NCI-H2196 (cell line): ENCODE measurements around the gene UIMC1.
"Not testable (repeated sequence)": the region's sequence is repeated elsewhere in the genome, so short reads cannot be mapped to it uniquely, and the experiment has no call there.

Experiments
- DNase-seq: peaks from one replicate; lab custom pipeline; 2025; ENCODE audit not compliant: unreplicated experiment; lab: John Stamatoyannopoulos, UW

Gene UIMC1

DNA sequence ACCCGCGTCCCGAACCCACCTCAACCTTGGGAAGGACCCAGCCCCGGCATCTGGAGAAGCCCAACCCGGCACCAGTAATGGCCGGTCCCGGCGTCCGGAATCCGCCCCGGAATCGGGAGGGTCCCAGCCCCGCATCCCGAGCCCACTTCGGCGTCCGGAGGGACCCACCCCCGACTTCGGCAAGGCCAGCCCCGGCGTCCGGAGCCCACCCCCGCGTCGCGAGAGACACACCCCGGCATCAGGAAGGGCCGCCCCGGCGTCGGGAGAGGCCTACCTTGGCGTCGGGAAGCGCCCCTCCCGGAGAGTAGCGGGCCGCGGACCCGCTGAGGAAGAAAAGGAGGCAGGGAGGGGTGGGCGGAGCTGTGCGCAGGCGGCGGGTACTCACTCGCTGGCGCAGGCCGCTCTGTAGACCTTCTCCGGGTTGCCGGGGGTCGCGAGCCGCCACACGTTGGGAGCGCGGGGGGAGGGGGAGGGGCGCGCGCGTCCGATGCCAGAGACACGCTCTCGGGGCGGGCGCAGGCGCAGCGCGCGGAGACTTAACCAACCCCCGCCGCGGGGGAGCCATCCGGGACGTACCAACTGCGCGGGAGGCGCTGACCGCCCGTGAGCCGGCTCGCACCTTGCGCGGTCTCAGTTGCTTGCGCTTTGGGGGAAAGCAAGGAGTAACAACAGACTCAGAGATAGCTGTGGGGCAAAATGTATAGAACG, at the start of gene UIMC1:
Gene UIMC1, minus strand, starts transcription at position 515 of the 708 bp plus-strand sequence. CDS start 24,164 bp downstream, outside the sequence.
- DNase-seq = peak; percentile 95

DNA sequence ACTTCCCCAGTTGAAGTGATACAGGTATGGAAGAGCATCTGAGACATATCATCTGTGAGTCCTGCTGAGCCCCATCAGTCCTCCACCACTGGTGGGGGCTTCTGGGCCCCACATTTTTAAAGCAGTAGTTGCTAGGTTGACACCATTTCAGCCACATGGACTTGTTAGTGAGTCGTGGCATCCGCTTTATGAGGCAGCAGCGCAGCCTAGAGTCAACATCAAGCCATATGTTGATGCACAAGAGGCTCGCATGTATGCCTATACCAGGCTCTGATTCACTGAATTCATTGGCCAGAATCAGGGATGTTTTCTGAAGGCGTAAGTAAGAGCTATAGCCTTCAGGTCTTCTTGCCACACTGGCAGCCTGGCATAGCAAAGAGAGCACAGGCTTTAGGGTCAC, 42.7 kb upstream of the UIMC1 start:
- no peak for DNase-seq

DNA sequence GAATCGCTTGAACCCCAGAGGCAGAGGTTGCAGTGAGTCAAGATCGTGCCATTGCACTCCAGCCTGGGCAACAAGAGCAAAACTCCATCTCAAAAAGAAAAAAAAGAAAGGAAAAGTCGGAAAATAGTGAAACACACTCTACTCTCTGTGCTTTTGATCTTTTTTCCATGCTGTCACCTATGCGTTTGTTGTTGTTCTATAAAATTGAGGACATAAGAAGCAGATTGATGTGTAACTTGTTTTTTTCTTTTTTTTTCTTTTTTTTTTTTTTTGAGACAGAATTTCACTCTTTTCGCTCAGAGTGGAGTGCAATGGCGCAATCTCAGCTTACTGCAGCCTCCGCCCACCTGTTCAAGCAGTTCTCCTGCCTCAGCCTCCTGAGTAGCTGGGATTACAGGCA, 42.0 kb upstream of the UIMC1 start:
- DNase-seq = not testable (repeated sequence)

DNA sequence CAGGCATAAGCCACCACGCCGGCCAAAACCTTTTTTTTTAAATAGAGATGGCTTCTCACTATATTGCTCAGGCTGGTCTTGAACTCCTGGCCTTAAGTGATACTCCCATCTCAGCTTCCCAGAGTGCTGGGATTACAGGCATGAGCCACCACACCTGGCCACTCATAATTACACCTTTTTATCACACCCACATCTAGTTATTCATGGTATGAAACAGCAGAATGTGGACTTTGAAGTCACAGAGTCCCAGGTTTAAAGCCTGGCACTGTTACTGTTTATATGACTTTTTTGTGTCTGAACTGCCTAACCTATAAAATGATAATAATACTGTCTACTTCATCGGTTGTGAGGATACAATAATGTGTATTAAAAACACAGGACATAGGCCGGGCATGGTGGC, 39.1 kb upstream of the UIMC1 start:
- no peak for DNase-seq

DNA sequence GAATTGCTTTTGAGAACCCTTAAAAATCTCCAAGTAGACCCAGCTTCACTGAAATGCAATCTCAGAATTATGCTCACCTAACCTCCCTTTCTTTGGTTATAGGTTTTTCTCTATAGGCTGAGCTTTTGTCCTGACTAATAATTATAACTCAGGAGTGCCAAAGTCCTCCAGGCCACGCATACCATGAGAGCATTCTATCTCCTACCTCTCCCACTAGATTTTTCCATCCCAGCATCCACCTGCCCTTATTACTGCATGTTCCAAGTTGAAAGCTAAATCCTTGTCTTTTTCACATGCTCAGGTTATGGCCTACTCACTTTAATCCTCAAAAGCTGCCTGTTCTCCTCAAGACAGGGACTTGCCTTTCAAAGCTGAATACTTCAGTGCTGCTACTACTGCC, 38.1 kb upstream of the UIMC1 start:
- no peak for DNase-seq

DNA sequence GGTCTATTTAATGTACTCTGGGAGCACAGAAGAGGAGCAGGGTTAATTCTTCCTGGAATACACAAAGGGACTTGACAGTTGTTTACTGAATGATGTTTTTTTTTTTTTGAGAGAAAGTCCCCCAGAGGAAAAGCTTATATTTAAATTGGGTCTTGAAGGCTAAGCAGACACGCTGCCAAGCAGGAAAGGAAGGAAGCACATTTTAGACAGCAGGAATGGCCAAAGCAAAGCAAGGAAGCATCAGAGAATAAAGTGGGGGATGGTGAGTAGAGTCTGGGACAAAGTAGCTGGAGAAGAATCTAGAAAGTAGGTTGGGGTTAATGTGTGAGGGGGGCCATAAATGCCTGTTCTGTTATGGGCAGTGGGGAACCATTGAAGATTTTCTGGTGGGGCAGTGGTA, 37.4 kb upstream of the UIMC1 start:
- DNase-seq = no peak

DNA sequence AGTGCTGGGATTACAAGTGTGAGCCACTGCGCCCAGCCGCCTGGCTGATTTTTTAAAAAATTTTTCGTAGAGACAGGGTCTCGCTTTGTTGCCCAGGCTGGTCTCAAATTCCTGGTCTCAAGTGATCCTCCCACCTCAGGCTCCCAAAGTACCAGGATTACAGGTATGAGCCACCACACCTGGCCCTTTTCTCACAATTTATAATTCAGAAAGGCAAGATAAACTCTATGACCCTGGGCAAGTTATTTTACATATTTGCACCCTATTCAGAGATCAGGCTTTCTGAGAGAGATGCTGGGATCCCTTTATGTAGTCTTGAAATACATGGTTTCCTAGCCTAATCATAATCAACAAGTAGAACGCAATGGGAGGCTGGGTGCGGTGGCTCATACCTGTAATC, 36.5 kb upstream of the UIMC1 start:
- DNase-seq = no peak

DNA sequence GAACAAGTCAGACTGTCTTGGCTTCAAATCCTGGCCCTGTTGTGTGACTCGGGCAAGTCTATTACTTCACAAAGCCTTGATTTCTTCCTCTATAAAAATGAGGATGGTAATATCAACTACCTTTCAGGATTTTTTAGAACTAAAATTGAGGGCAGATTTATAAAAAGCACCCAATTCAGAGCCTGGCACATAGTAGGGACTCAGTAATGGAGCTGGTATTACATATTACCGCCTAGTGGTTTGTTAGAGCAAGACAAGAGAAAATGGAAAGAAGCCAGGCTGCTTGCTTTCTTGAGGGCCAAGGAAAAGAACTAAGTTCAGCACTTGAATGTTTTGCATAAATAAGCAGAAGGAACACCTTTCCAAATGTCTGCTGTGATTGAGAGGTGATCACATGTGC, 35.4 kb upstream of the UIMC1 start:
- DNase-seq = no peak

DNA sequence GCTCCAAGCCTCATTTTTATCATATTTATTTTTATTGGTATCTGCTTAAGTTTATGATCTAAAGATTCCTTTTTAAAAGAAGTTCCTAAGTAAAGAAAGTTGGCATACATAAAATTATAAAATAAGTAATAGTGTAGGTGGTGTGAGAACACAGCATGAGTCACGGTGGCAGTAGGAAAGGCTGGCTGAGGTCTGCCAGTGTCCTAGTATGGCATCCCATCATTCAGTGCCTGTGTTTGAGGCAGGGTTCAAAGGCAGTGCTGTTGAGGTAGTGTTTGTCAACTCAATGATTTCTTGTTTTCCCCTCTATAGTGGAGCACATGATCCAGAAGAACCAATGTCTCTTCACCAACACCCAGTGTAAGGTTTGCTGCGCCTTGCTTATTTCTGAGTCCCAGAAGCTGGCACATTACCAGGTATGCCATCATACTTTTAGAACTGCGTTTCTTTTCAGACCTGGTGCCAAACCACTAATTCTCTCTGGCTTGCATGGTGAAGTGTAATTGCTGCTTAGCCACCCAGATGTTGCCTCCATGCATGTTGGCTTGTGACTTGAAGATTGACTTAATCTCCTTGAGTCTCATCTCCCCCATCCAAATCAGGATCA, 34.3 kb upstream of the UIMC1 start:
- peak; percentile 32 for DNase-seq

DNA sequence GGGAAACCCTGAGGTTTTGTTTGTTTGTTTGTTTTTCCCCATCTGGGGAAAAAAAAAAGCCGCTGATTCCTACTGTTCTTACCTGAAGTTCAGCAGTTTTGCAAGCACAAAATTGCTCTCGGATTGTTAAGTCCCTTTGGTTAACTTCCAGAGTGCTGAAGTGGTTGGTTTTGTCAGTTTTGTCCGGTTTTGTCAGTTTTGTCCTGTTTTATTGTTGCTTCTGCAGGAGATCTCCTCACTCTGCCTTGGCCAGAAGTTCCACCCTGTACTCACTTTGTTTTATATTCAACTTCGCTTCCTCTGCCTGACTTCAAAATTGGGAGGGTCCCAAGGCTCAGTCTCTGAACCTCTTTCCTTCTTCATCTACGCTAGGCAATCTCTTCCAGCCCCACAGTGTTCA, 30.3 kb upstream of the UIMC1 start:
- no peak for DNase-seq

DNA sequence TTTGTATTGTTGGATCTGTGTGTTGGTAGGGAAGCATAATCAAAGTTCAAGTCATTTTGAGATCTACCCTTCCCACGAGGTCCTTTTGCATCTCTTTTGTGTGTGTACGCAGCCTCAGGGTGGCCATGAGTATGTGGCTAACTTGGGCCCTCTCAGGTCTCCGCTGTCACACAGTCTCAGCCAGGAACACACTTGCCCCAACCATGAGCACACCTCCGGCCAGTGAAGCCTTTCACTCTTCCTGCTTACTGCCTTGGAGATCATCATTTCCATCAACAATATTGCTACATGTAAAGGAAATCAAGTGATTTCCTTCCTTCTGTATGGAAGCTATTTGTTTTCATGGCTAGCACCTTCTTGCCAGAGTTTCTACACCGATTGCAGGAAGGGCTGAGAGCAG, 29.9 kb upstream of the UIMC1 start:
- DNase-seq = no peak

DNA sequence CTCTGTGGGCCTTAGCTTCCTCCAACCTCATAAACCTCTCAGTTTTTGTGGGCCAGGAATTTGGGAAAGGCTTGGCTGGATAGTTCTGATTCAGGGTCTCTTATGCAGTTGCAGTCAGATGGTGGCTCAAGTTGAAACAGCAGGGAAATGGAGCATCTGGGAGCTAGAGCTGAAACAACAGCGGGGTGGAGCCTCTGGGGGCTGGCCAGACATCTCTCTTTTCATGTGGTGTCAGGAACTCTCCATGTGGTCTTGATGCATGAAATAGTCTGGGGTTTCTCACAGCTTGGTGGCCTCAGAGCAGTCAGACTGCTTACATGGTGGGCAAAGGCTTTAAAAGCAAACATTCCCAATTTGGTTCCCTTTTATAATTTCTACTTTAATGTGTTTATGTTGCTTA, 29.4 kb upstream of the UIMC1 start:
- no peak for DNase-seq

DNA sequence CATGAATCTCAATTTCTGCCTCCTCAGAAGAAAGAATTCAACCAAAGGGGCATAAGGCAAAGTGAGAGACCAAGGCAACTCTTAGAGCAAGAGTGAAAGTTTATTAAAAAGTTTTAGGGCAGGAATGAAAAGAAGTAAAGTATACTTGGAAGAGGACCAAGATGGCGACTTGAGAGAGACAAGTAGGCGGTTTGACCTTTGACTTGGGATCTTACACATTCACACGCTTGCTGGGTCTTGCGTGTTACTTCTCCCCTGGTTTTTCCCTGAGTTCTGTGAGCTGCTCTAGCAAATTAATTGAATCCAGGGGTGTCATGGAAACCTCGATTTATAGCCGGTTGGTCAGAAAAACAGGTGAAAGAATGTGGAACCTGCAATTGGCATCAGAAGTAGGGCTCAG, 22.9 kb upstream of the UIMC1 start:
- DNase-seq = no peak

DNA sequence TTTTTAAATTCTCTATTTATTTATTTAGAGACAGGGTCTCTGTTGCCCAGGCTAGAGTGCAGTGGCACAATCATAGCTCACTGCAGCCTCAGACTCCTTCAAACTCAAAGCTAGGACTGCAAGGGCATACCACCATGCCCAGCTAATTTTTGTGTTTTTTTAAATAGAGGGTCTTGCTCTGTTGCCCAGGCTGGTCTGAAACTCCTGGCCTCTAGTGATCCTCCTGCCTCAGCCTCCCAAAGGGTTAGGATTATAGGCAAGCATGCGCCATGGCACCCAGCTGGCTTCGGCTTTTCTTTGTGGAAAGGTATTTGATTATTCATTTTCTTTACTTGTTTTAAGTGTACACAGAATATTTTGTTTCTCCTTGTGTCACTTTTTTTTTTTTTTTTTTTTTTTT, 21.1 kb upstream of the UIMC1 start:
- no peak for DNase-seq

DNA sequence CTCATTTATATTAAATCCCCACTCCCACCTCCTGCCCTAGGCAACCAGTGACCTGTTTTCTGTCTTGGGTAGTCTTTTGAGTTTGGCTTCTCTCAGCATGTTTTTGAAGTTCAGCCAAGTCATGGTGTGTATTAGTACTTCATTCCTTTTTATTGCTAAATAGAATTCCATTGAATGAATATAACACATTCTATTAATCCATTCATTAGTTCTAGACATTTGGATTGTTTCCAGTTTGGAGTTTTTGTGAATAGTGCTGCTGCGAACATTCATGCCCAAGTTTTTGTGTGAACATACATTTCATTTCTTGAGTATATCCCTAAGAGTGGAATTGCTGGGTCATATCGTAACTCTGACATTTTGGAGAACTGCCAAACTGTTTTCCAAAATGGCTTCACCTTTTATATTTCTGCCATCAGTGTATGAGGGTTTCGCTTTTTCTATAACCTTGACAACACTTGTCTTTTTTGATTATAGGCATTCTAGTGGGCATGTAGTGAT, 18.6 kb upstream of the UIMC1 start:
- DNase-seq = no peak

DNA sequence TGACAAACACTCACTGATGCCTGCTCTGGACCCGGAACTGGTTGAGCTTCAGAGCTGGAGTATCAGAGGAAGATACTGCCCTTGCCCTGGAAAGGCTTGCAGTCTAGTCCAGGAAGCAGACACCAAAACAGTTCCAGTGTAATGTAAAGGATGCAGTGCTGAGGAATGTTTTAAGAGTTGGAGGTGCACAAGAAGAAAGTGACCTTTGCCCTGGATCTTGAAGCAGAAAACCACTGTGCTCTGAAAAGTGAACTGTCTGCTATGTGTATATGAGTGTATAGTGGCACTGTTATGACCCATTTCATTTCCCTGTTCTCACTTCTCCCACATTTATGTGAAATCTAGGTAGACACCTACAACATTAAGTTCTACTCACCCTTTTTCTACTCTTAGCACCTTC, 18.0 kb upstream of the UIMC1 start:
- DNase-seq = no peak

DNA sequence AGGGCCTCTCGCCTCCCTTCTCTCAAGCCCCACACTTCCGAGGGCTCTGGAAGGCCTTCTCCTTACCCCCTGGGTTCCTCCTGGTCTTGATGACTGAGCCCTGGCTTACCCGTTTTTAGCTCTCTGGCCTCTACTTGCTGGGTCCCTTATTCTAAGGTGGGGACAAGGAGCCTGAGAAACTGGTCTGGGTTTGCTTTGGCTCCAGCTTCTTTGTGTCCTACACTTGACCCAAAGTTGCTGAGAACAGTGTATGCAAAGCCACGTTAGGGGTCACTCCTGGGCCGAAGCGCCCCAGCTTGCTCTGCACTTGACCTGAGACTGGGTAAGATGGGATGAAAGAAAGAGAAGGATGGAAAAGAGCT, 16.7 kb upstream of the UIMC1 start:
- no peak for DNase-seq

DNA sequence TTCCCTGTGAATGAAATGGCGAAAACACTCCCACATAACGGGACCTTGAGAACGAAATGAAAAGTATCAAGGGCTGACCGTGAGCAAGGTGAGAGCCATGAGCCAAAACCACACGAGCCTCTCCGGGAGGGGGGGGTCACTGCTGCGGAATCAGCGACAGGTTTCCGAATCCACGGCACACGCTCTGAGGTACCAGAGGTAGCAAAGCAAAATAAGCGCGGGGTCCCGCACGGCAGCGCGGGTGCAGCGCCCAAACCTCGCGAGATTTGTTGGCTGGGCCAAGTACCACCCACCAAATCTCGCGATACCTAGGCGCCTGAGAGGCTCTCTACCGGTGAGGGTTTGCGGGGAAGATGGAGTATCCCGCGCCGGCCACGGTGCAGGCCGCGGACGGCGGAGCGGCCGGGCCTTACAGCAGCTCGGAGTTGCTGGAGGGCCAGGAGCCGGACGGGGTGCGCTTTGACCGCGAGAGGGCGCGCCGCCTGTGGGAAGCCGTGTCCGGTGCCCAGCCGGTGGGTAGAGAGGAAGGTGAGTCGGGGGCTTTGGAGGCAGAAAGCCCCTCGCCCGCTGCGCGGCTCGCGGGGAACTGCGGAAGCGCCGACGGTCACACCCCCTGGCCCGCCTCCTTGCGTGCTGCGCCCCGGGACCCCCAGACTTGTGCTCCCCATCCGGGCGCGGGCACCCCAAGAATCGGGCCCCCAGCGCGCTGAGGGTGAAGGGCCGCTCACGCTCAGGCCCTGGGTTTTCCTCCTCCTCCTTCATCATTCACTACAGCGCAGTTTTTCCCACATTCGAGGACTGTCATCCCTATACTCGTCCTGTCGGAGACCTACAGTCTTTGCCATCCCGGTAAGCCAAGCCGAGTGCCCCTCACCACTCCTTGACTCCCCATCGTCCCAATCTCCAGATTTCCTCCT, 16.1 kb upstream of the UIMC1 start, which contains the start of gene ZNF346:
Gene ZNF346, plus strand, starts transcription at position 311 of the 917 bp plus-strand sequence. Its CDS starts 43 bp downstream, at position 354.
- DNase-seq = peak; percentile 93

DNA sequence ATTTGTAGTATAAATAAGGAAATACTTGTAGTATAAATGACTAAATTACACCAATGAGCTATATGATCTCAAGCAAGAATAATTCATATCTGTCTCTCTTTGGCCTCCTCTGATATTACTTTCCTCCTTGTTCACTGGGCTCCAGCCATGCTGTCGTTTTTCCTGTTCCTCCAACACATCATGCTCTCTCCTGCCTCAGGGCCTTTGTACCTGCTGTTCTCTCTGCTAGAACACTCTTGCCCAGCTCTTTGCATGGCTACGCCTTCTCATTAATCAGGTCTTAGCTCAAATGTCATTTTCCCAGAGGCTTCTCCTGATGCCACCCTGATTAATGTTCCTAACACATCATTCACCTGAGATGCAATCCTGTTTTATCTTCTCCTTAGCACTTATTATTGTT, 13.5 kb upstream of the UIMC1 start:
- no peak for DNase-seq

DNA sequence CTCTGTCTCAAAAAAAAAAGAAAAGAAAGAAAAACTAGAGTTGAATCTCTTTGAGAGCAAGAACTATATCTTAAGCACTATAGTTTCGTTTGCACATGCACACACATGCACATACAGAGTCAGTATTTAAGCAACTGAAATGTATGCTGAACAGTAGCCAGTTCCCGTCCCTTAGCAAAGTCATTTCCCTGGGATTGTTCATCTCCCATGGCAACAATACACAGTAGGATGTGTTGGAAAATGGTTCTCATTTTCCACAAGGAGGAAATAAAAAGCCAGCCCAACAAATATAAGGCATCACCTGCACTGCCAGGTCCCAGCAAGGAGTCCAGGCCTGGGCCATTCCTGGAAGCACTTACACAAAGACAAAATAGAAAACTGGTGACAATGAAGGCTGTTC, 11.8 kb upstream of the UIMC1 start:
- peak; percentile 25 for DNase-seq

DNA sequence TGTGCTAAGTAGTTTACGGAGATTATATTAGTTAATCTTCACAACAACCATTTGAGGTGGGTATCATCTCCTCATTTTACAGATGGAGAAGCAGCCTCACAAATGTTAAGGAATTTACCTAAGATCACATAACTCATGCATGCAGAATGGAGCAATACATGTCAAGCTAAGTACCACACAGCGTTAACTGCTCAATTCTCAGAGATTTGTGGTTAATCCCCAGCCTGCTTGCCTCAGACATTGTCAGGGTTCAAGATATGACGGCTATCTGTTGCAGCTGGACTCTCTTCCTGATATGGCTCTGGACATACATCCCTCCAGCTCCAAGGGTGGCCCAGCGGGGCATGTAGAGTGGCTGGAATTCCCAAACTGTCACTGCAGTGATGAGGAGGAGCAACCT, 8.6 kb upstream of the UIMC1 start:
- no peak for DNase-seq

DNA sequence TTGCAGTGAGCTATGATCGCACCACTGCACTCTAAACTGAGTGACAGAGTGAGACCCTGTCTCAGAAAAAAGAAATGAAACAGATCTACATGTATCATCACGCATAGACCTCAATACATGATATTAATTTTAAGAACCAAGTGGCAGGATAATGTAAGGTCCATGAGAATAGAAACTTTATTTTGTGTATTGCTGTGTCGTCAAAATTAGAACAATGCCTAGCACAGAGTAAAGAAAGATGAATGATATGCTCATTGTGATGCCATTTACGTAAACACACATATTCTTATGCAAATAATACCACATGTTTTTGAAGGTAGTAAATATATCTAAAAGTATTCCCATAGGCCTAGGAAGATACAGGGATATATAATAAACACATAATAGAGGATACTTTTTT, 3.6 kb upstream of the UIMC1 start:
- no peak for DNase-seq
